Measurements from ENCODE around the gene MFAP2.

Gene MFAP2, protein sequence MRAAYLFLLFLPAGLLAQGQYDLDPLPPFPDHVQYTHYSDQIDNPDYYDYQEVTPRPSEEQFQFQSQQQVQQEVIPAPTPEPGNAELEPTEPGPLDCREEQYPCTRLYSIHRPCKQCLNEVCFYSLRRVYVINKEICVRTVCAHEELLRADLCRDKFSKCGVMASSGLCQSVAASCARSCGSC

GRCh38 chr1:16980473-16981268 is at the start of gene MFAP2:
MFAP2 (minus strand) TSS chr1:16980620; CDS start chr1:16978273, 2,347 bp downstream.
- no peak for DNase-seq (ENCODE audit: low spot score)

DNA sequence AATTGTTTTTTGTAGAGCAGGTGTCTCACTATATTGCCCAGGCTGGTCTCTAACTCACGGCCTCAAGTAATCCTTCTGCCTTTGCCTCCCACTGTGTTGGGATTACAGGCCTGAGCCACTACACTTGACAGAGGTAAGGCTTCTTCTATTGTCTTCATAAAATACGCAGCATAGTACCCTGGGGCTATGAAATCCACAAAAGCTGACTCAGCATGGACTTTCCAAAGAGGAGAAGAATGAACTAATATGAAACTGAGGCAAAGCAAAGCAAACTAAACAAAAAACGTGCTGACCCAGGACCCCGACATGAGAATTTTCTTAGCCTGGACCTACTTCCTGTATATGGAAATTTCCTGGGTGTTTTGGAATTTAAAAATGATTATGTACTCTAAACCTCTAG is 49.8 kb upstream of the MFAP2 start:
- DNase-seq (ENCODE audit: low spot score): no peak

GRCh38 chr1:17028662-17029188 is 48.3 kb upstream of the MFAP2 start:
- DNase-seq (ENCODE audit: low spot score): no peak

GRCh38 chr1:17027900-17028299 is 47.5 kb upstream of the MFAP2 start:
- DNase-seq (ENCODE audit: low spot score): no peak

GRCh38 chr1:17027403-17027802 is 47.0 kb upstream of the MFAP2 start:
- no peak for DNase-seq (ENCODE audit: low spot score)

- DNase-seq (ENCODE audit: low spot score): no peak
Measured at GRCh38 chr1:17024721-17025120, 44.3 kb upstream of the MFAP2 start.

GRCh38 chr1:17023573-17023972 is 43.2 kb upstream of the MFAP2 start:
- no peak for DNase-seq (ENCODE audit: low spot score)

DNA sequence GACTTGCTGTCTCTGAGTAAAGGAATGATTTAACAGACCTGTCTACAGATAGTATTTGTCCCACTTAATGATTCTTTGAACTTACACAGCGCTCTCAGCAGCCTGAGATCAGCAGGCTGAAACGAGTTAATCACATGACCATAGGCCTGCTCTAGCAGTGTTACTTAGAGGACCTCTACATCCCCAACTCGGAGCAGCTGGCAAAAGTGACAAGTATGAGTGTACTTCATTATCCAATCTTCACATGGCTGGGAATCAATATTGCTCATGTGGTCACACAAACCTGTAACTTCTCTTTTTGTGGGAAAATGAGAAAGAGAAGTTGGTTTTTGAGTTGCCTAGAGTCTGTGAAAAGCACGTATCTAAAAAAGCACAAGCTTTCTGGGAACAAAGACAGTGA is 42.7 kb upstream of the MFAP2 start:
- DNase-seq (ENCODE audit: low spot score): no peak

GRCh38 chr1:17021896-17022295 is 41.5 kb upstream of the MFAP2 start:
- DNase-seq (ENCODE audit: low spot score): no peak

DNA sequence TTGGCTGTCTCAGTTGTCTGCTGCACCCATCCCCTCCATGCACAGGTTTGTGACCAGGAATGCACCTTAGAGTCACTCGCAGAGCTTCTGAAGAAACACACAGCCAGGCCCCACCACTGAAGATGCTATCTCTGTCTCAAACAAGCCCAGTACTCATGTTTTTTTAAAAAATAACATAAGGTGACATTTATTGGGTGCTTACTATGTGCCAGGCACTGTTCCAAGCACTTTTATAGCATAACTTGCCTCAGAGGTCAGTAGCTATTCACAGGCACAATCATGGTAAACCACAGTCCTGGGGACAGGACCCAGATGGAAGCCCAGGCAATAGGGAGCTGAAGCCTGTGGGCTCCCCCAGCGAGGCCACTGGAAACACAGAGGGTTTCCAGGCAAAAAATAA is 40.1 kb upstream of the MFAP2 start:
- DNase-seq (ENCODE audit: low spot score): no peak

GRCh38 chr1:17018849-17019248 is 38.4 kb upstream of the MFAP2 start:
- DNase-seq (ENCODE audit: low spot score): no peak

DNA sequence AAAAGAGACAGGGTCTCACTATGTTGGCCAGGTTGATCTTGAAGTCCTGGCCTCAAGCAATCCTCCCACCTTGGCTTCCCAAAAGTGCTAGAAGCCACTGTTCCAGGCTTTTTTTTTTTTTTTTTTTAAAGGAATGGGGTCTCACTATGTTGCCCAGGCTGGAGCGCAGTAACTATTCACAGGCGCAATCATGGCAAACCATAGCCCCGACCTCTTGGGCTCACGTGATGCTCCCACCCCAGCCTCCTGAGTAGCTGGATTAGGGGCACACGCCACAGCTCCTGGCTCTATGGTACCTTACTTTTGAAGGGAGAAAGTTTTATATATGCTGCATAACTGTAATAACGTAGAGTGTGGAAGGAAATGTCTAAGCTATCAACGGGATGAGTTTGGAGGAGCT is 37.0 kb upstream of the MFAP2 start:
- no peak for DNase-seq (ENCODE audit: low spot score)

DNA sequence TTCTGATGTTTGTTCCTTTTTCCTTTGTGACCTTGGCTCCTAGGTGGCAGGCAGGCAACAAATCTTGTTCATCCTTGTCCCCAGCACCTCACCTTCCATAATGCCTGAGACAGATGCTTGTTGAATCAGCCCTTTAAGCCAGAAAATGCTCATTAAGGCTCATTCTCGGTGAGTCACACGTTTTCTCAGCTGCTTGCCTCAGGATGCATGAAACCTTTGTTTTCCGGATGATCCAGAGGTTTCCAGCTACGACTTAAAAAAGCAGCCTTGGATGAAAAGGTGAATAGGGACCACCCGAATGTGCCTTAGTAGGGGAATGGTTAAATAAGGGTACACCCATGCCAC is 35.9 kb upstream of the MFAP2 start:
- DNase-seq (ENCODE audit: low spot score): peak; percentile 69

- no peak for DNase-seq (ENCODE audit: low spot score)
Measured at GRCh38 chr1:17014671-17015567, 34.5 kb upstream of the MFAP2 start.

DNA sequence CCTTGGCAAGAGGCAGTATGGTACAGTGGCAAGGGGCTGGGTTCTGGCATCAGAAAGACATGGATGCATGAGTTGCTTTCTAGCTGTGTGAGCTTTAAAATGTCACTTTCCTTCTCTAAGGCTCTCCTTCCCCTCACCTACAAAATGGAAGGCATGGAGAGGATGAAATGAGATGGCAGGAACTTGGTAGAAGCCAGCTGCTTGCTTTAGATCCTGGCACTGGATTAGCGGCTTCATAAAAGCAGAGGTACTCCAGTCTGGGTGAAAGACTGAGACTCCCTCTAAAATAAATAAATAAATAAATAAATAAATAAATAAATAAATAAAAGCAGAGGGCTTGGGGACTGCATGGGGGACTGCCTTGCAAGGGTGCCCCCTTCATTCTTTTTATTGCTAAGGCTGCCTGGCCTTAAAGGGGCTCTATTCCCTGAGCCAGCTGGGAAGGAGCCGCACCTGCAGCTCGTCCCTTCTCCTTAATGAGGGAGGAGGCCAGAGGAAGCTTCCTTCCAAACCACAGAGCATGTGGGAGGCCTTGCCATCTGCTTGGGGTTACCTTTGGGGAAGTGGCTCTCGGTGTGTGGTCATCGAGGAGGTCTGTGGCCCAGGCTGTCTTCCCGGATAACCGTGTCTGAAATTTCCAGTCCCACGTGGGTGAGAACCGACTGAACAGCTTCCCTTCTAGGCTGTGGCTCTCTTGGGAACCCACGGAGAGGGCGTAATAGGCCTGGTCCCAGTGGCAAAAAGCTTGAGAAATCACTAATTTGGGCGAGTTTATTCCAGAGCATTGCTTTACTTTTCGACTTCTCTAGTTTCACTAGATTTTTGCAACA is 33.3 kb upstream of the MFAP2 start:
- peak; percentile 70 for DNase-seq (ENCODE audit: low spot score)

DNA sequence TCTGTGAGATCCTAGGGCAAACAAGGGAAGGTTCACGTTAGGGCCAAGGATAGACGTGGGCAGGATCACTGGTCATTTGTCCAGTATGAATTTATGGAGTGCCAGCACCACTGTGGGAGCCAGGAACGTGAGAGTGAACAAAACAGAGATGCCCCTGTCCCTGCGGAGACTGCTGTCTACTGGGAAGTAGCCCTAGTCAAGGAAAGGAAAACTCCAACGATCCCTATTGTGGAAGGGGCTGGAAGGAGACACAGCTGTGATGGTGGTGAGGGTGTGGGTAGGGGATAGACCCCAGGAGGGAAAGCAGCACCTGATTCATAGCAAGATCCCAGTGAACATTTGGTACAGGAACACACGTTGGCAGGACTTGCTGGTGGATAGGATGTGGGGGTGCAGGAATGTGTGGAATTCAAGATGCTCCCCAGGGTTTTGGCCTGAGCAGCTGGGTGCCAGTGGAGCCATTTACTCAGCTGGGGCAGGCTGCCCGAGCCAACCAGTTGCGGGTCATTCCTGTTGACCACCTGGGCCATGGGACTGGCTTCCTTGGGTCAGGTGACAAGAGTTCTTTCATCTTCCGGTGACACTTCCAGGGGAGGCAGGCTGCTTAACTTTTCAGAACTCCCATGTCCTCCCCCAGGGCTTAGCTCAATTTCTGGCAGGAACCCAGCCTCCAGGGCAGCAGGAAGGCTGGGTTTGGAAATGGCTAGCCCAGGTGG is 32.5 kb upstream of the MFAP2 start:
- no peak for DNase-seq (ENCODE audit: low spot score)

DNA sequence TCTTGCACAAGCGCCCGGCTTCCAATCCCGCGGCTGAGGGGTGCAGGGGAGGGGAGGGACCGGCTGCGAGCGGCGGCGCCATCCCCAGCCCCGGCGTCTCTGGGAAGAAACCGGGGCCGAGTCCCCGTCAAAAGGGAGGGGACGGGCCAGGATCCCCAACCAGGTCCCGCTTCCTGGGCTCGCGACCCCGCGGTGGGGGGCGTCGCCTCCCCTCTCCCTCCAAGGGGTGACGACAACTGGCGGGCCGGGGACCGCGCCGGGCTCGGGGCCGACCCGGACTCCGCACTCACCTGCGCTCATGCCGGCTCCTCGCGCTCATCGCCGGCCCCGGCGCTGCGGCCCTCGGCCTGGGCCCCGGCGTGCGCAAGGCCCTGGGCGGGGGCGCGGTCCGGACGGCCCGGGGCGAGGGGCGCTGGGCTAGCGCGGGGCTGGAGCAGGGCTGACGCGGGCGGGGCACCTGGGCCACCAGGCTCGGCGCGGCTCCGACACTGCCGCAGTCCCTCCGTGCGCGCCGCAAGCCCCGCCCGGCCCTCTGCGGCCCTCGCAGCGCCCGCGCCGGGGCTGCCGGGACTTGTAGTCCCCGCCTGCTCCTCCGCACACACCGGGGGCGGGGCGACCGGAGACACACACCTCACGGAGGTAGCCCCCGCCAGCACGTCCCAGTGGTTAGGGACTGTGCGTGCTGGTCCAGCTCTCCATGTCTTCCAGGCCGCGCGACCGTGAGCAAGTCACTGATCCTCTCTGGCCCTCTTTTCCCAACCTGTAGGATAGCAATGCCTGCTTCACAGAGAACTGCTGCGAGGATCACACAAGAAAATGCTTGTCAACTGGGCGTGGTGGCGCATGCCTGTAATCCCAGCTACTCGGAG is 31.3 kb upstream of the MFAP2 start, which contains the start of gene ATP13A2:
TSS of gene ATP13A2 (minus strand) at position 490 of the 869 bp plus-strand sequence. CDS start at position 300, 190 bp downstream.
- DNase-seq (ENCODE audit: low spot score): peak; percentile 91

DNA sequence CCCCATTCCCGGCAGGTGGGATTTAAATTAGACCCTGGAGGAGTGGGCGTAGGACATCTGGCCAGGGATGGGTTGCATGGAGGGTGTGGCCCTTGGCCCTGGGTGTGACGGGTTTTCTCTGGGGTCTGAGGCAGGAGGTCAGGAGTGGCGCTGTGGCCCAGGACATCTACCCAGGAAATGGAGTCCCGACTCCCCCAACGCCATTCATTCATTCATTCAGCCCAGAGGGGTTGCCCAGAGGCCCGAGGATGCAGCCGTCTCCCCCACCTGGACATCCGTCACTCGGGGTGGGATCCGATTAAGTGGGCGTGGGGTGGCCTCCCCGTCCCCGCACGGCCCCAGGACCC is 30.6 kb upstream of the MFAP2 start:
- no peak for DNase-seq (ENCODE audit: low spot score)

DNA sequence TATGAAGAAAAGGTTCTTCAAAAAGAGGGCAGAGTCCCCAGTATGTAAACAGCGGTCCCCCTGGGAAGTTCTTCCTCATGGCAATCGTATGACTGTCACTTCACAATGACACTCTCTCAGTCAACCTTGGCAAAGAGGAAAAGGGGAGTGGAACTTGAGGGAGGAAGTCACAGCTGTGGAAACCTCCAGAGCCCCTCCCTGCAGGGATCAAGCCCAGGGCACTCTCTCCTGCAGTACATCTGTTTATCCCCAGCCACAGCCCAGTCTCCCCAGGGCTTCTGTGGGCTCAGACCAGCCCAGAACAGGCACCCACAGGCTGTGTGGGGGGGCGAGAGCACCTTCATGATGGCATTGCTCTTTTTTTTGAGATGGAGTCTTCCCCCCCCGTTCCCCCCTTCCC is 29.3 kb upstream of the MFAP2 start:
- DNase-seq (ENCODE audit: low spot score): no peak
